H1 (cell line): ENCODE results near the gene CADM1. TPM values are rescaled to one million over a fixed set of nuclear protein-coding genes. Genes with fewer than 3 reads are reported as not detected.

Source experiments
- CTCF ChIA-PET: fragments of 300-600 bp; sonication (Branson Sonifier 250); formaldehyde crosslinking; loops from one replicate; lab custom pipeline; 2021; ENCODE audit not compliant: partially characterized antibody; lab: Charles Lee
- POLR2A ChIA-PET: fragments of 300-600 bp; sonication (Branson Sonifier 250); formaldehyde crosslinking; loops from one replicate; lab custom pipeline; 2021; ENCODE audit warnings: inconsistent platforms; ENCODE audit not compliant: partially characterized antibody; lab: Charles Lee
- DNase-seq, 2 experiments: peaks; one replicate each; pipeline versions ENCODE4 v3.0.0 to v3.0.0-alpha.2; 2010 to 2022; ENCODE audit warnings: low spot score in 2 of 2, low read depth in 1 of 2, mixed read lengths in 1 of 2
- FAIRE-seq: peaks from 2 replicates; lab custom pipeline; 2011; peaks lifted over from hg19 to GRCh38; lab: Jason Lieb, UNC
- H2AFZ ChIP-seq: 2 replicates; pipeline ENCODE4 v1.8.1; 2012; ENCODE audit warnings: low read length, inconsistent platforms
- H2AK5ac ChIP-seq: 2 replicates; pipeline ENCODE4 v1.6.1; 2013; ENCODE audit warnings: low read depth, low read length
- H2BK120ac ChIP-seq: replicated peaks from 2 replicates; pipeline ENCODE3; 2013; ENCODE audit warnings: low read depth, low read length, inconsistent platforms
- H2BK12ac ChIP-seq: 2 replicates; pipeline ENCODE4 v1.6.1; 2013; ENCODE audit warnings: low read depth, low read length
- H2BK15ac ChIP-seq: 2 replicates; pipeline ENCODE4 v1.6.1; 2013; ENCODE audit warnings: low read length
- H2BK20ac ChIP-seq: 2 replicates; pipeline ENCODE4 v1.6.1; 2013; ENCODE audit warnings: low read length
- H2BK5ac ChIP-seq: 2 replicates; pipeline ENCODE4 v1.6.1; 2013; ENCODE audit warnings: low read depth, low read length
- H3K14ac ChIP-seq: 2 replicates; pipeline ENCODE4 v1.6.1; 2013; ENCODE audit warnings: inconsistent platforms; ENCODE audit not compliant: insufficient read length
- H3K18ac ChIP-seq: 2 replicates; pipeline ENCODE4 v1.6.1; 2013; ENCODE audit warnings: low read length; ENCODE audit errors: extremely low read depth
- H3K23ac ChIP-seq: 2 replicates; pipeline ENCODE4 v1.6.1; 2013; ENCODE audit warnings: inconsistent platforms; ENCODE audit not compliant: insufficient read length
- H3K23me2 ChIP-seq: 2 replicates; pipeline ENCODE4 v1.6.1; 2013; ENCODE audit warnings: low read depth, low read length
- H3K27ac ChIP-seq: 2 replicates; pipeline ENCODE4 v1.6.1; 2011; ENCODE audit warnings: low read depth, low read length, inconsistent platforms
- H3K27me3 ChIP-seq, 4 experiments: replicated peaks in 1 of 4; 1 replicate in 1 of 4; 2 replicates in 3 of 4; pipeline versions ENCODE4 v1.6.1 to v1.8.1; 2011 to 2013; ENCODE audit warnings: low read length in 3 of 4, mild to moderate bottlenecking in 3 of 4, inconsistent platforms in 2 of 4, mixed read lengths in 2 of 4, moderate library complexity in 1 of 4; ENCODE audit not compliant: control insufficient read depth in 3 of 4, insufficient read depth in 3 of 4; ENCODE audit errors: extremely low read depth in 1 of 4
- H3K36me3 ChIP-seq, 4 experiments: 2 replicates each; pipeline versions ENCODE4 v1.6.1 to v1.8.1; 2011 to 2013; ENCODE audit warnings: mild to moderate bottlenecking in 4 of 4, low read length in 3 of 4, moderate library complexity in 2 of 4, control low read depth in 1 of 4, inconsistent platforms in 1 of 4; ENCODE audit not compliant: insufficient read depth in 4 of 4, control insufficient read depth in 2 of 4
- H3K4ac ChIP-seq: replicated peaks from 2 replicates; pipeline ENCODE3; 2013; ENCODE audit warnings: low read length, low read depth, mixed read lengths, inconsistent platforms; ENCODE audit not compliant: insufficient read length
- H3K4me1 ChIP-seq, 4 experiments: replicated peaks in 1 of 4; 1 replicate in 1 of 4; 2 replicates in 3 of 4; pipeline versions ENCODE4 v1.6.1 to v1.8.1; 2011 to 2013; ENCODE audit warnings: low read length in 3 of 4, inconsistent platforms in 2 of 4, mixed read lengths in 1 of 4; ENCODE audit not compliant: insufficient read depth in 4 of 4, control insufficient read depth in 3 of 4
- H3K4me2 ChIP-seq, 2 experiments: 2 replicates each; pipeline versions ENCODE4 v1.6.1 to v1.8.1; 2011 to 2013; ENCODE audit warnings: low read depth in 2 of 2, low read length in 2 of 2, control low read depth in 1 of 2, inconsistent platforms in 1 of 2, mild to moderate bottlenecking in 1 of 2; ENCODE audit not compliant: insufficient read depth in 1 of 2
- H3K4me3 ChIP-seq, 4 experiments: fragments of 200-600, 300-600 bp in 1 of 4; sonication (generic), shearing (Covaris generic), sonication (Bioruptor Twin) in 1 of 4; 2 replicates each; pipeline versions ENCODE4 v1.5.1 to v1.8.1; 2011 to 2016; ENCODE audit warnings: low read length in 4 of 4, low read depth in 3 of 4, control low read depth in 2 of 4, inconsistent platforms in 2 of 4, mild to moderate bottlenecking in 2 of 4, mixed read lengths in 1 of 4, moderate library complexity in 1 of 4; ENCODE audit not compliant: insufficient read depth in 2 of 4; ENCODE audit errors: extremely low read depth in 1 of 4
- H3K56ac ChIP-seq: replicated peaks from 2 replicates; pipeline ENCODE3; 2013; ENCODE audit warnings: low read depth, mild to moderate bottlenecking, mixed read lengths, low read length, inconsistent platforms; ENCODE audit not compliant: insufficient read length
- H3K79me1 ChIP-seq: 2 replicates; pipeline ENCODE4 v1.6.1; 2013; ENCODE audit warnings: low read depth, low read length, control low read depth
- H3K79me2 ChIP-seq, 2 experiments: 2 replicates each; pipeline versions ENCODE4 v1.6.1 to v1.8.1; 2012 to 2013; ENCODE audit warnings: low read length in 2 of 2, mild to moderate bottlenecking in 2 of 2, inconsistent platforms in 1 of 2; ENCODE audit not compliant: insufficient read depth in 2 of 2, control insufficient read depth in 1 of 2
- H3K9ac ChIP-seq, 4 experiments: replicated peaks in 1 of 4; 1 replicate in 1 of 4; 2 replicates in 3 of 4; pipeline versions ENCODE4 v1.6.1 to v1.8.1; 2011 to 2013; ENCODE audit warnings: low read depth in 3 of 4, low read length in 3 of 4, control low read depth in 2 of 4, mild to moderate bottlenecking in 2 of 4, moderate library complexity in 2 of 4, inconsistent platforms in 1 of 4; ENCODE audit errors: extremely low read depth in 1 of 4
- H3K9me3 ChIP-seq, 2 experiments: 2 replicates each; pipeline versions ENCODE4 v1.6.1 to v1.8.1; 2012 to 2013; ENCODE audit warnings: mild to moderate bottlenecking in 2 of 2, moderate library complexity in 2 of 2, control low read depth in 1 of 2, inconsistent platforms in 1 of 2, low read depth in 1 of 2, low read length in 1 of 2, mixed read lengths in 1 of 2; ENCODE audit not compliant: insufficient read depth in 2 of 2
- H4K20me1 ChIP-seq, 2 experiments: replicated peaks in 1 of 2; 2 replicates each; pipeline versions ENCODE3 to v1.8.1; 2011 to 2013; ENCODE audit warnings: inconsistent platforms in 2 of 2, low read length in 2 of 2, mild to moderate bottlenecking in 1 of 2; ENCODE audit not compliant: insufficient read depth in 2 of 2, control insufficient read depth in 1 of 2
- H4K5ac ChIP-seq: 2 replicates; pipeline ENCODE4 v1.6.1; 2013; ENCODE audit warnings: low read length, low read depth, mixed read lengths, inconsistent platforms; ENCODE audit not compliant: insufficient read length
- H4K8ac ChIP-seq: 2 replicates; pipeline ENCODE4 v1.8.0; 2013; ENCODE audit warnings: mild to moderate bottlenecking, moderate library complexity, low read length, inconsistent platforms; ENCODE audit not compliant: insufficient read depth; ENCODE audit errors: extremely low read depth
- H4K91ac ChIP-seq: replicated peaks from 2 replicates; pipeline ENCODE3; 2013; ENCODE audit warnings: low read length, mixed read lengths, inconsistent platforms; ENCODE audit not compliant: insufficient read length
- BACH1 ChIP-seq: IDR thresholded peaks from 2 replicates; pipeline ENCODE4 v1.6.1; 2012; ENCODE audit warnings: low read length, improper control_type of control experiment
- EP300 ChIP-seq, 2 experiments: IDR thresholded peaks; 1 replicate in 1 of 2; 2 replicates in 1 of 2; pipeline ENCODE4 v1.6.1; 2011 to 2012; ENCODE audit warnings: low read depth in 2 of 2, low read length in 2 of 2, mild to moderate bottlenecking in 2 of 2, borderline replicate concordance in 1 of 2, inconsistent platforms in 1 of 2, moderate library complexity in 1 of 2
- JUN ChIP-seq: IDR thresholded peaks from 2 replicates; pipeline ENCODE4 v1.6.1; 2011; ENCODE audit warnings: low read depth, mild to moderate bottlenecking, improper control_type of control experiment, low read length
- WGBS, 2 experiments: shearing (Covaris generic) in 1 of 2; methylation state at CpG; one replicate each; pipeline versions ENCODE4 v1.1.6 to v1.1.7; 2013 to 2015; ENCODE audit warnings: low lambda C conversion rate in 2 of 2, mixed read lengths in 2 of 2, inconsistent platforms in 1 of 2, low coverage in 1 of 2, missing lambda C conversion rate in 1 of 2; ENCODE audit not compliant: insufficient replicate concordance in 2 of 2, insufficient coverage in 1 of 2, insufficient read length in 1 of 2; ENCODE audit errors: extremely low coverage in 1 of 2, missing lambda C conversion rate in 1 of 2; 5-methylcytosine and 5-hydroxymethylcytosine counted together
- polyA plus RNA-seq, 7 experiments: library from polyadenylated mRNA; depleted of rRNA in 3 of 7; stranded (reverse) in 5 of 7; unstranded in 2 of 7; fragments of >200 nt in 5 of 7; fragments of 200-250 nt in 2 of 7; gene quantifications; 1 replicate in 5 of 7; 2 replicates in 1 of 7; 4 replicates in 1 of 7; pipeline versions ENCODE4 v1.2.1 to v1.2.3, GENCODE V29; 2011 to 2013; ENCODE audit warnings: missing spikeins in 2 of 7, mixed read lengths in 2 of 7
- total RNA-seq: library from RNA; stranded (reverse); fragmentation: NEBNext Ultra II Directional; extraction: Animal tissue kit (Norgen Biotek cat#: 25700); gene quantifications from 2 replicates; pipeline ENCODE4 v1.2.1, GENCODE V29; 2021

The CADM1 gene
- total and polyA plus RNA-seq, 2 of the 8 experiments (the other 6 are each of a cell fraction or from before 2014, with no cell fraction given) = 8.3 to 25.3 TPM

GRCh38 chr11:115518983-115519628 is 14.9 kb upstream of the CADM1 start:
- Histone ChIP-seq H4K91ac (no peak overlapping the region), H3K4me2 (no peak overlapping the region), H3K56ac (no peak overlapping the region), H3K27me3 (no peaks in the 10 kb centered on the region; a peak in 1 of 7 replicates), H3K9me3 (no peaks in the 10 kb centered on the region), H3K23me2 (no peaks in the 10 kb centered on the region), H2BK15ac (no peak overlapping the region), H4K20me1 (no peaks in the 10 kb centered on the region), H3K36me3 (no peaks in the 10 kb centered on the region), H3K79me2 (no peaks in the 10 kb centered on the region), H3K4me3 (no peak overlapping the region), H3K23ac (no peak overlapping the region), H2AK5ac (no peak overlapping the region), H2BK120ac (no peak overlapping the region), H3K18ac (no peak overlapping the region), H3K4me1 (no peaks in the 10 kb centered on the region), H3K27ac (no peak overlapping the region), H3K4ac (no peak overlapping the region), H2AFZ (no peak overlapping the region), H4K5ac (no peak overlapping the region), H3K9ac (no peak overlapping the region), H3K14ac (no peak overlapping the region), H3K79me1 (no peaks in the 10 kb centered on the region), H2BK12ac (no peak overlapping the region), H4K8ac (no peak overlapping the region), H2BK20ac (no peak overlapping the region), H2BK5ac (no peak overlapping the region)
- DNase-seq (no peak), FAIRE-seq (no peak)
- 79% methylated on average over 8 of the region's 8 CpGs; no CpG with 5 or more reads in 1 of the 2 experiments for WGBS, 2 experiments
- POLR2A ChIA-PET = interaction anchor here (1.0 to 1.1 kb wide), 2 partner anchors 8 to 14 kb away, joined by 3 to 4 read pairs; no protein-coding TSS in a partner anchor
- CTCF ChIA-PET = interaction anchor here (0.6 to 8.1 kb wide), 8 partner anchors 11 to 1122 kb away, joined by 3 to 64 read pairs (median 4); partner anchors contain the start of gene CADM1
- TF ChIP-seq JUN (no peak), BACH1 (no peak), EP300 (IDR thresholded peaks at IDR 0.05; ENCODE audit: borderline replicate concordance in 1 of 2, low read depth in 2 of 2, low read length in 2 of 2) (no peak)
